NCI-H2081 (cell line): Measurements from ENCODE around the gene CHMP2A.

Source experiments
- DNase-seq, 2 experiments: peaks; one replicate each; lab custom pipeline; 2025; lab: John Stamatoyannopoulos, UW

The CHMP2A gene

DNA sequence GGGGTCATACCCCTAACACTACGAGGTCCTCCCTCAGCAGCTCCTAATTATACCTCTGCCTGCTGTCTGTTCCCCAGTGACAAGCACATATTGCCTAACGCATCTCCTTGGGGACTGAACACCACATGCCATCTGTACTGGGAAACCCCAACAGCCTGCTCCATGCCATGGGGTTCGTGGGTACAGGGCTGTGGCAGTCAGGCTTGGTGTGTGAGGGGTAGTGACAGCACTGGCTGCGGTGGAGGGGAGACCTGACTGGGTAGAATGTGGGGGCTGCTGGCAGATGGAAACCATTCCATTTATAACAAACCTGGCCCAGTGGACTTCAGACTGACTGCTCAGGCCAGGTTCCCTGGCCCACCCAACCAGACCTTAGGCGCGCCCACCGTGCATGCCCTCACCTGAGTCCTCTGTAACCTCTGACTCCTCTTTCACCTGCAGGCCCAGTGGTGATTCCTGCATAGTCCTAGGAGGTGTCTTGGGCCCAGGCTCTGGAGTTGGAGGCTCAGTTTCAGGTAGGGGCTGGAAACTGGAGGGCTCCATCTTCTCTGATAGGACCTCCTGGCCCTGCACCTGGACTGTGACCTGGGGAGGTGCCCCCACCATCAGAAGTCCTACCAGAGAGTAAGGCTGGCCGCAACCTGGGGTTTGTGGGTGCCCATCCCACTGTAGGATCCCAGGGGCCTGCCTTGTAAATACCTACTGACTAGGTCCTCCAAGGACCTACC lies 15.2 kb upstream of the CHMP2A start:
- no peak for DNase-seq

GRCh38 chr19:58569191-58569942 lies 14.5 kb upstream of the CHMP2A start:
- DNase-seq, result no peak

GRCh38 chr19:58568453-58569130 lies 13.7 kb upstream of the CHMP2A start:
- no peak for DNase-seq

DNA sequence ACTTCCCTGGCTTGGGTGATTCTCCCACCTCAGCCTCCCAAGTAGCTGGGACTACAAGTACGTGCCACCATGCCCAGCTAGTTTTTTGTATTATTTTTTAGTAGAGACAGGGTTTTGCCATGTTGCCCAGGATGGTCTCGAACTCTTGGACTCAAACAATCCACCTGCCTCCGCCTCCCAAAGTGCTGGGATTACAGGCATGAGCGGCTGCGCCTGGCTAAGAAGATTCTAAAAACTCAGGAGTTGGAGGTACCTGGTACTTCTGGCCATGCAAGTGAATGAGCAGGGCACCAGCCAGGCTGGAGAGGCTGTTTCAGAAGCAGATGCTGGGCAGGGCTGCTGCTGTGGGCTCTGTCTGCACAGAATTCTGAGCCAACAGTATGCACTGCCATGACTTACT lies 12.1 kb upstream of the CHMP2A start:
- DNase-seq, result no peak

- no peak for DNase-seq
Observed at GRCh38 chr19:58563823-58564222, 8.9 kb upstream of the CHMP2A start.

DNA sequence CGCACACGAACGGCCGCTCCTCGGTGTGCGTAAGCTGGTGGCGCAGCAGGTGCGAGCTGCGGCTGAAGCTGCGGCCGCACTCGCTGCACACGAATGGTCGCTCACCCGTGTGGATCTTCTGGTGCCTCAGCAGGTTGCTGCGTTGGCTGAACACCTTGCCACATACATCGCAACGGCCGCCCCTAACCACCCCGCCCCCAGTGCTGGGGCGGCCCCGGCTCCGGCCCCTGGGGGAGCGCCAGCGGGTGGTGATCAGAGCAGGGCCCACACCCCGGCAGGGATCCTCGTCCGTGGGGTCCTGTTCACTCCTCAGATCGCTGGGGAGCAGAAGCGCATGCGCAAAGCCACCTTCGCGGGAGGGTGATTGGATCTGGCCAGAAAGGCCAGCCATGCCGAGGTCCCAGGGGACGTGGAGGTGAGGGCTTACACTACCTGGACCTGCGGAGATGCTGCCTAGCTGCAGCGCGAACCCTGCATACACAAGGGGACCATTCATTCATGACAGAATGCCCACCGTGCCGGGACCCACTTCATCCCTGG lies 8.2 kb upstream of the CHMP2A start:
- no peak for DNase-seq

DNA sequence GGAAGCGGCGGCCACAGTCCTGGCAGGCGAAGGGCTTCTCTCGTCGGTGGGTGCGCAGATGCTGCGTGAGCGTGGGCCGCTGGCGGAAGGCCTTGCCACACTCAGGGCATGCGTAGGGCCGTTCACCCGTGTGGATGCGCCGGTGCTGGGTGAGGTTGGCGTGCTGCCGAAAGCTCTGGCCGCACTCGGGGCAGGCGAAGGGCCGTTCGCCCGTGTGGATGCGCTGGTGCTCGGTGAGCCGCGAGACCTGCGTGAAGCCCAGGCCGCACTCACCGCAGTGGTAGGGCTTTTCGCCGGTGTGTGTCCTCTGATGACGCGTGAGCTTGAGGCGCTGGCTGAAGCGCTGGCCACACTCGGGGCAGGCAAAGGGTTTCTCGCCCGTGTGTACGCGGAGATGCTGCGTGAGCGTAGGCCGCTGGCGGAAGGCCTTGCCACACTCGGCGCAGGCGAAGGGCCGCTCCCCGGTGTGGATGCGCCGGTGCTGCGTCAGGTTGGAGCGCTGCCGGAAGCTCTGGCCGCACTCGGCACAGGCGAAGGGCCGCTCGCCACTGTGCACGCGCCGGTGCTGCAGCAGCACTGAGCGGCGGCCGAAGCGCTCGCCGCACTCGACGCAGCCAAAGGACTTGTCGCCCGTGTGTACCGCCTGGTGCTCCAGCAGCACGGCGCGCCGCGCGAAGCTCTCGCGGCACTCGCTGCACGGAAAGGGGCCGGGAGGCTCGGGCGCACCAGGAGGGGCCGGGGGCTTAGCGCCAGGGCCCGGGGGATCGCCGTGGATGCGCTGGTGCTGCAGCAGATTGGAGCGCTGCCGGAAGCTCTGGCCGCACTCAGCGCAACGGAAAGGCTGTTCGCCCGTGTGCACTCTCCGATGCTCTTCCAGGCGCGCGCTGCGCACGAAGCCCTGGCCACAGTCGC lies 7.5 kb upstream of the CHMP2A start:
- DNase-seq, result no peak

- DNase-seq, result no peak
Observed at GRCh38 chr19:58561373-58562121, 6.6 kb upstream of the CHMP2A start.

DNA sequence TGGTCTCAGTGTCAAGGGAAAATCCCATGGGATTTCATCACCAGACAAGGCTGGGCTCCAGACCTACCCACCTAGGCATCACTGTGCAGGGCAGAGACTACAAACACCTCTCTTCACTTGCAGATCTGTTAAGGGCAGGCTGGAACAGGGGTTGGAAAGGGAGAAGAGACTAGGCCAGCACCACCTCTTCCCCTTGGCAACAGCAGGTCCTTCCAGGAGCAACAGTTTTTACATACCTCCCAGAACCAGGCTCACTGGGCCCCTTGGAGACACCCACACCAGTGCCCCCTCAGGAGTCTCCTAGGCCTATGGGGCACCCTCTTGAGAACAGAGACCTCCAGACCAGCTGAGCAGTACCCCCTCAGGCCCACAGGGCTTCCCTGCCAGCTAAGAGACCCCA lies 6.0 kb upstream of the CHMP2A start:
- DNase-seq, result no peak

GRCh38 chr19:58560007-58560887 lies 5.3 kb upstream of the CHMP2A start:
- DNase-seq, result no peak

DNA sequence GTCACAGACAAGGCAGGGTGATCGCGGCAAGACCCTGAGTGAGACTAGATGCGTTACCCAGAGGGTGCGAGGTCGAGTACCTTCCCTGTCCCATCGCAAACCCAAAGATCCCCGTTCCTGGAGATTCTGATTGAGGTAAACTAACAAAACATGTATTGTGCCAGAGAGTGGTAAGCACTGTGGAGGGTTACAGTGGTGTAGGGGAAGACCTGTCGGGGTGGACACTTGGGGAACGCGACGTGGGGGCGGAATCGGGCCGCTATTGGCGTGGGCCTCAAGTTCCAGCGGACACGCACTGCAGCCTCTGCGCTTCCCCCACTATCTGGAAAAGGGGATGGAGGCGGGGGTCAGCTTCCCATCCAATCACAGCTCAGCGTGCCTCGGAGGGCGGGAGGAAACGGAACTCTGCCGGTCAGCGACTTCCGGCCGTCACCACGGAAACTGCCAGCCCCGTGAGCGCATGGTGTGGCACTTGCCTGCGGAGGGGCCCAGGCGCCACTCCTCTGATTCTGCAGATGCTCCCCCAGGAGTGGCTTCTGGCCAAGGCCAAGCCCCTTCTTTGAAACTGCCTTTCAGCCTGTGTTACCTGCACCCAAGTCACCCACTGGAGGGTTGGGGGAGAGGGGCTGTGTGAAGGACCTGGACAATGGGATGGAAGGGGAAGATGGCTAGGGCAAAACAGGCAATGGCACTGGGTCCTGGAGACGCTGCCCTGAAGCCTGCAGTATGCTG lies 4.5 kb upstream of the CHMP2A start:
- DNase-seq, result no peak

DNA sequence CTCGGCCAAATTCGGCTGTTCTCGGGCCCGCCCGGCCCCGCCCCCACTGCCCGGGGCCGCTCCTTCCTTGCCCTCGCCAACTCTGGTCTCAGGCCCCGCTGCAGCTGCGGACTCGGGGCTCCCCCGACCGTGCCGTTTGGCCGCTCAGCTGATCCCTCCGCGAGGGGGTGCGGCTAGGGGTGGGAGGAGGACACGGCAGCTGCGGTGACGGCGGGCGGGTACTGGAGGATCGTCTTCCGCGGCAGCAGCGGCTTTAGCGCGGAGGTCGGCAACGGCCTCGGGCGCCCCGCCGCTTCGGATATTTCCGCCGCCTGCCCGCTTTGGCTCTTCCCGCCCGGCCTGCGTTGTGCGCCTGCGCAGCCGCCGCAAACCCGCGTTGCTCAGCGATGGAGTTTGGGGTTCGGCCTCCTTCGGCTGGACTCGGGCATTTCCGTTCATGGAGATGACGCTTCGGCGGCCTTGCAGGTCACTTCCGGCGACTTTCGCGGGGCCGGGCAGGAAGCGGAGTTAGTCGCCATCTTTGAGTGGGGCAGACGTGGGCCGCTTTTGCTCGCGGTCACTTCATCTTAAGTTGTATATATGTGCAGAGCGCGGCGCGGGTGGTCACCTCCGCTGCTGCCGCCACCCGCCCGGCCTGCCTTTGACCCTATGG lies 3.8 kb upstream of the CHMP2A start:
- no peak for DNase-seq

- DNase-seq, result no peak
Observed at GRCh38 chr19:58558066-58558622, 3.2 kb upstream of the CHMP2A start, which contains the start of gene UBE2M. UBE2M (minus strand) TSS chr19:58558611; CDS start chr19:58558381, 230 bp downstream.

DNA sequence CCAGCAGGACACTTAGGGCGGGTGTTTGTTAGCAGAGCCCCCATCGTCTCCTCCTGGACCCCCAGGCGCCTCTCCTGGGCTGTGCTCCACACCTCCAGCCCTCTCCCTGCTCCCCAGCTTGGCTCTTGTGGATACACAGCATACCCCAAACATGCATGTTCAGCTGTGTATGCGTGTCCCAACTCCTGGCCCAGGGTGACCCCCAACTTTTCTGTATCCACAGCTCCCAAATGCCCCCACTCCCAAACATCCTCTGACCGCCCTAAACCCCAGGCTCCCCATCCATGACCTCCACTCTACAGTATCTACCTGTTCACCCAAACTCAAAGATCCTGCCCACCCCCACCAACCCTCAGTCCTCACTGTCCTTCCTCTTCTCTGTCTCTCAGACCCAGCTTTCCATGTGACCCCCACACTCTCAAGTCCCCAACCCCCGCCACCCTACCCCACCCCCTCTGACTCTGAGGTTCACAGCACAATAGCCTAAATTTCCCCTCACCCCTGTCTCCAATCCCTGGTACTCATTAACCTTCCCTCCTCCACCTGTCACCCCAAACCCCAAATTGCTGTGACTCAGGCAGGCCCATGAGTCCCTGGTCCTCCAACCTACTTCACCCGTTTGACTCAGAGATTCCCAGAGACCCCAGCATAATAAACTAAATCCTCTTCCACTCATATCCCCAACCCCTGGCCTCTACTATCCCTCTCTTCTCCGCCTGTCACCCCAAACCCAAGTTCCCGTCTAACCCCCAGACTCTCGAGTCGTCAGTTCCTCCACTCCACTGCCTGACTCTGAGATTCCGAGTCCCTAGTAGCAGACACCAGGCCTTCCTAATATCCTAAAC lies 2.5 kb upstream of the CHMP2A start:
- DNase-seq, result no peak

GRCh38 chr19:58556622-58557220 lies 1.8 kb upstream of the CHMP2A start:
- no peak for DNase-seq

DNA sequence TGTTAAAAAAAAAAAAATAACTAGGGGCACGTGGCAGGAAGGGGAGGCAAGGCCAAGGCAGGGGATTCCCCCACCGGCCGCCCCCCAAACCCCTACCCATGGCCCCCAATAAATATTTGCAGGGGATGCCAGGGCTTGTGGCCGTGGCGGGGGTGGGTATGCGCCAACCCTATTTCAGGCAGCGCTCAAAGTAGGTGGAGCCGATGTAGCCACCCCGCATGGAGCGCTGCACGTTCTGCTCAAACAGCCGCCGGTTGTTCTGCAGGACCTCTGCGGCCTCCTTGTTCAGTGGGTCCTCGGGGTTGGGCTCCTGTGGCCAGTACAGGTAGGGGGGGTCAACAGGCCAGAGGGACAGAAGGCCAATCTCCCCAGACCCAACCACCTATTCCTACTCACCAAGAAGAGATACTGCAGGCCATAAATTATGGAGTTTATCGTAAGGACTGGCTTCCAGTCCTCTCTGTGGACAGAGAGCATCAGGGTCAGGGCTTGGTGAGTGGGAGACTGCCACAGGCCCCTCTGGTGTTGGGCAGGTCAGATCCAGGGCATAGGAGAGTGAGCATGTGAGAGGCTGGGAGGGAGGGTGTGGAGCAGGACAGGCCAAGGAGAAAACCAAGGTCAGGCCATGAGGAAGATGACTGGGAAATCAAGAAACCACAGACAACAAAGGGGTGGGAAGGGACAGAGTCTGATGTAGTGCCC lies 1.2 kb upstream of the CHMP2A start:
- no peak for DNase-seq
